GM12878 (cell line): ENCODE results near the gene CXorf38. TPM values are rescaled to one million over a fixed set of nuclear protein-coding genes. Genes with fewer than 3 reads are reported as not detected.

Source experiments
- ATAC-seq: fragments of 200-7000 bp; cut with Tn5 transposase; 3 replicates; pipeline ENCODE4 v1.9.1; 2020; ENCODE audit warnings: mild to moderate bottlenecking, moderate library complexity
- BruUV-seq: library from RNA; stranded (reverse); fragments of 400-500 nt; replicated peaks from 2 replicates; lab custom pipeline; 2021; lab: Mats Ljungman, UMichigan
- CTCF ChIA-PET: fragments of 300-600 bp; sonication (Branson Sonifier 250); formaldehyde crosslinking; extraction: SDS; loops from one replicate; lab custom pipeline; 2021; ENCODE audit warnings: inconsistent platforms; lab: Yijun Ruan, JAX
- POLR2A ChIA-PET: fragments of 350-600 bp; formaldehyde crosslinking; extraction: SDS; loops from one replicate; lab custom pipeline; 2021; ENCODE audit warnings: inconsistent platforms; lab: Charles Lee
- RAD21 ChIA-PET: fragments of 300-600 bp; sonication (Branson Sonifier 250); formaldehyde crosslinking; loops from one replicate; lab custom pipeline; 2023; ENCODE audit warnings: antibody characterized with exemption; ENCODE audit not compliant: unreplicated experiment; lab: Charles Lee
- SMC1A ChIA-PET: fragments of 300-600 bp; sonication (Branson Sonifier 250); formaldehyde crosslinking; loops from one replicate; lab custom pipeline; 2023; ENCODE audit not compliant: unreplicated experiment, uncharacterized antibody; lab: Charles Lee
- DNase-seq: peaks from one replicate; pipeline ENCODE4 v3.0.0-alpha.2; 2011; ENCODE audit warnings: low read depth, low spot score
- FAIRE-seq: peaks from 3 replicates; lab custom pipeline; 2011; peaks lifted over from hg19 to GRCh38; lab: Jason Lieb, UNC
- H2AFZ ChIP-seq: 2 replicates; pipeline ENCODE4 v1.6.0; 2011; ENCODE audit warnings: low read depth, low read length, control low read depth; ENCODE audit not compliant: control insufficient read depth
- H3K27ac ChIP-seq: 2 replicates; pipeline ENCODE4 v1.5.1; 2011; ENCODE audit warnings: control low read depth; ENCODE audit not compliant: control insufficient read depth, insufficient read depth
- H3K27me3 ChIP-seq, 2 experiments: replicated peaks in 1 of 2; 2 replicates each; pipeline versions ENCODE4 v1.6.0 to v1.6.1; 2011; ENCODE audit warnings: low read length in 1 of 2; ENCODE audit not compliant: control insufficient read depth in 2 of 2, insufficient read depth in 2 of 2
- H3K36me3 ChIP-seq, 2 experiments: 2 replicates each; pipeline ENCODE4 v1.5.1; 2011; ENCODE audit warnings: low read length in 1 of 2; ENCODE audit not compliant: control insufficient read depth in 2 of 2, insufficient read depth in 2 of 2
- H3K4me1 ChIP-seq: 2 replicates; pipeline ENCODE4 v1.6.1; 2011; ENCODE audit warnings: mild to moderate bottlenecking, low read length, moderate library complexity, mixed read lengths; ENCODE audit not compliant: control insufficient read depth, insufficient read depth
- H3K4me2 ChIP-seq: 2 replicates; pipeline ENCODE4 v1.6.0; 2011; ENCODE audit warnings: control low read depth; ENCODE audit not compliant: control insufficient read depth, insufficient read depth
- H3K4me3 ChIP-seq: fragments of 200-600 bp; sonication (generic); 2 replicates; pipeline ENCODE4 v1.5.1; 2016
- H3K79me2 ChIP-seq: 2 replicates; pipeline ENCODE4 v1.6.0; 2011; ENCODE audit warnings: low read length; ENCODE audit not compliant: control insufficient read depth, insufficient read depth
- H3K9ac ChIP-seq: 2 replicates; pipeline ENCODE4 v1.8.0; 2011; ENCODE audit warnings: low read length, control low read depth, mixed read lengths; ENCODE audit not compliant: control insufficient read depth, insufficient read depth
- H3K9me3 ChIP-seq: replicated peaks from 3 replicates; pipeline ENCODE4 v1.5.1; 2011; ENCODE audit warnings: mild to moderate bottlenecking, low read length; ENCODE audit not compliant: control insufficient read depth, insufficient read depth
- H4K20me1 ChIP-seq: 2 replicates; pipeline ENCODE4 v1.6.0; 2011; ENCODE audit not compliant: control insufficient read depth, insufficient read depth
- BCL11A ChIP-seq: IDR thresholded peaks from 2 replicates; pipeline ENCODE4 v1.6.1; 2011; ENCODE audit warnings: low read depth, low read length
- BHLHE40 ChIP-seq, 2 experiments: fragments of 450-650 bp in 1 of 2; IDR thresholded peaks; 2 replicates each; pipeline ENCODE4 v1.6.1; 2011 to 2017; ENCODE audit warnings: low read depth in 2 of 2, borderline replicate concordance in 1 of 2, improper control_type of control experiment in 1 of 2, low read length in 1 of 2, mild to moderate bottlenecking in 1 of 2
- BMI1 ChIP-seq: fragments of 450-650 bp; IDR thresholded peaks from 2 replicates; pipeline ENCODE4 v1.6.1; 2016; ENCODE audit warnings: mild to moderate bottlenecking, moderate library complexity, borderline replicate concordance
- CEBPB ChIP-seq, 2 experiments: fragments of 150-350 bp in 1 of 2; IDR thresholded peaks; 2 replicates each; pipeline ENCODE4 v1.6.1; 2012 to 2014; ENCODE audit warnings: low read depth in 2 of 2, low read length in 2 of 2, borderline replicate concordance in 1 of 2, inconsistent platforms in 1 of 2
- CREM ChIP-seq: IDR thresholded peaks from 2 replicates; pipeline ENCODE4 v1.6.1; 2014; ENCODE audit warnings: antibody characterized with exemption, low read depth
- CTCF ChIP-seq, 3 experiments: IDR thresholded peaks in 2 of 3; conservative IDR thresholded peaks in 1 of 3; 2 replicates each; pipeline ENCODE4 v1.5.1; 2011; ENCODE audit warnings: low read depth in 3 of 3, low read length in 3 of 3, mild to moderate bottlenecking in 3 of 3, control low read depth in 2 of 3, moderate library complexity in 2 of 3, inconsistent platforms in 1 of 3, mixed read lengths in 1 of 3; ENCODE audit not compliant: control insufficient read depth in 2 of 3, insufficient read depth in 1 of 3; ENCODE audit errors: extremely low read depth in 1 of 3
- EGR1 ChIP-seq, 2 experiments: IDR thresholded peaks; 1 replicate in 1 of 2; 2 replicates in 1 of 2; pipeline ENCODE4 v1.6.1; 2011 to 2012; ENCODE audit warnings: low read depth in 2 of 2, low read length in 2 of 2, borderline replicate concordance in 1 of 2, mild to moderate bottlenecking in 1 of 2, moderate library complexity in 1 of 2
- ELK1 ChIP-seq: IDR thresholded peaks from 2 replicates; pipeline ENCODE4 v1.6.1; 2012; ENCODE audit warnings: low read depth, low read length, improper control_type of control experiment
- GABPA ChIP-seq: IDR thresholded peaks from 2 replicates; pipeline ENCODE4 v1.6.1; 2014; ENCODE audit warnings: antibody characterized with exemption, low read depth, mild to moderate bottlenecking, inconsistent platforms
- HDAC6 ChIP-seq: fragments of 200-600 bp; sonication (generic); IDR thresholded peaks from one replicate; pipeline ENCODE4 v1.8.0; 2017; ENCODE audit warnings: antibody characterized with exemption; ENCODE audit not compliant: unreplicated experiment
- LARP7 ChIP-seq: fragments of 450-650 bp; IDR thresholded peaks from 2 replicates; pipeline ENCODE4 v1.6.1; 2017; ENCODE audit warnings: mild to moderate bottlenecking
- RAD21 ChIP-seq: IDR thresholded peaks from 2 replicates; pipeline ENCODE4 v1.6.1; 2011; ENCODE audit warnings: mild to moderate bottlenecking, low read depth, low read length, moderate library complexity; ENCODE audit not compliant: insufficient read depth
- RB1 ChIP-seq: fragments of 450-650 bp; formaldehyde crosslinking; IDR thresholded peaks from 2 replicates; pipeline ENCODE4 v1.6.1; 2017; ENCODE audit warnings: mild to moderate bottlenecking, borderline replicate concordance
- SREBF1 ChIP-seq: IDR thresholded peaks from 2 replicates; pipeline ENCODE4 v1.6.1; 2012; ENCODE audit warnings: mild to moderate bottlenecking, low read length
- STAT3 ChIP-seq: IDR thresholded peaks from 2 replicates; pipeline ENCODE4 v1.6.1; 2011; ENCODE audit warnings: low read depth, low read length, improper control_type of control experiment
- ZNF207 ChIP-seq: fragments of 450-650 bp; IDR thresholded peaks from 2 replicates; pipeline ENCODE4 v1.6.1; 2014; ENCODE audit warnings: antibody characterized with exemption, mild to moderate bottlenecking, borderline replicate concordance
- WGBS: methylation state at CpG from one replicate; pipeline ENCODE4 v1.1.6; 2016; ENCODE audit warnings: low lambda C conversion rate; ENCODE audit not compliant: insufficient replicate concordance, insufficient coverage; ENCODE audit errors: missing lambda C conversion rate; 5-methylcytosine and 5-hydroxymethylcytosine counted together
- in situ Hi-C: fragments of 300-500 bp; cut with MboI; formaldehyde crosslinking; loops from 9 replicates; pipeline ENCODE4 v1.14.3; 2018; ENCODE audit warnings: mixed read lengths
- intact Hi-C: fragments of 100-400 bp; cut with micrococcal nuclease; formaldehyde crosslinking; loops from one replicate; pipeline ENCODE4 v1.14.2; 2022; ENCODE audit not compliant: unreplicated experiment
- polyA plus RNA-seq, 11 experiments: library from polyadenylated mRNA; depleted of rRNA in 4 of 11; unstranded in 6 of 11; stranded (reverse) in 5 of 11; fragments of >200 nt; fragmentation: Nextera tagmentation in 4 of 11; fragmentation: Illumina TruSeq in 1 of 11; extraction: Ambion mirVana in 4 of 11; extraction: Trizol in 1 of 11; gene quantifications; 1 replicate in 1 of 11; 2 replicates in 10 of 11; pipeline versions ENCODE4 v1.2.1 to v1.2.3, GENCODE V29; 2011 to 2016; ENCODE audit warnings: inconsistent platforms in 2 of 11, missing spikeins in 2 of 11, low read depth in 1 of 11
- total RNA-seq, 4 experiments: library from RNA; depleted of rRNA in 3 of 4; stranded (reverse); fragments of >200 nt in 3 of 4; fragmentation: Illumina TruSeq in 1 of 4; extraction: Trizol in 1 of 4; gene quantifications; 2 replicates each; pipeline versions ENCODE4 v1.2.1 to v1.2.3, GENCODE V29; 2013 to 2021
- TF ChIP-seq, protein P1 (sequence below): IDR thresholded peaks from 2 replicates; pipeline ENCODE4 v1.6.1; 2012; ENCODE audit warnings: low read depth, low read length, improper control_type of control experiment

Gene CXorf38
- total and polyA plus RNA-seq, 10 of the 15 experiments (the other 5 are each of a cell fraction or from before 2014, with no cell fraction given), result 2.2 to 50.1 (median 18.8) TPM

- Histone ChIP-seq H3K9me3 (no peaks in the 10 kb centered on the region), H3K4me2 (no peak overlapping the region), H3K4me1 (no peaks in the 10 kb centered on the region; the same call in 1 of the 2 replicates), H3K79me2 (no peaks in the 10 kb centered on the region), H2AFZ (no peak overlapping the region), H3K9ac (no peak overlapping the region), H4K20me1 (no peaks in the 10 kb centered on the region), H3K27ac (no peak overlapping the region), H3K27me3 (no peaks in the 10 kb centered on the region), H3K4me3 (no peak overlapping the region), H3K36me3 (peaks cover 6 to 22% of the 10 kb centered on the region in 2 experiments)
- 53% methylated on average over 6 of the region's 6 CpGs for WGBS
- TF ChIP-seq SREBF1 (no peak), BMI1 (no peak), CTCF (IDR thresholded peaks at IDR 0.05 in 2 of 3, conservative IDR thresholded peaks at IDR 0.05 in 1 of 3; ENCODE audit: control insufficient read depth in 2 of 3, extremely low read depth in 1 of 3, insufficient read depth in 1 of 3, low read depth in 3 of 3, low read length in 3 of 3) (peak; percentile 14 to 26 (median 24); a peak in 2 of 6 replicates), RAD21 (0 out of 2 replicates have a peak, but pooled peaks have one; percentile 20), LARP7 (no peak), ZNF207 (no peak), GABPA (no peak), EGR1 (IDR thresholded peaks at IDR 0.05; ENCODE audit: borderline replicate concordance in 1 of 2, low read depth in 2 of 2, low read length in 2 of 2) (no peak), HDAC6 (no peak), BCL11A (no peak), BHLHE40 (IDR thresholded peaks at IDR 0.05; ENCODE audit: borderline replicate concordance in 1 of 2, low read depth in 2 of 2, low read length in 1 of 2) (no peak), CREM (no peak), ELK1 (no peak), RB1 (no peak), STAT3 (no peak), CEBPB (IDR thresholded peaks at IDR 0.05; ENCODE audit: borderline replicate concordance in 1 of 2, low read depth in 2 of 2, low read length in 2 of 2) (no peak)
- TF ChIP-seq, protein P1, sequence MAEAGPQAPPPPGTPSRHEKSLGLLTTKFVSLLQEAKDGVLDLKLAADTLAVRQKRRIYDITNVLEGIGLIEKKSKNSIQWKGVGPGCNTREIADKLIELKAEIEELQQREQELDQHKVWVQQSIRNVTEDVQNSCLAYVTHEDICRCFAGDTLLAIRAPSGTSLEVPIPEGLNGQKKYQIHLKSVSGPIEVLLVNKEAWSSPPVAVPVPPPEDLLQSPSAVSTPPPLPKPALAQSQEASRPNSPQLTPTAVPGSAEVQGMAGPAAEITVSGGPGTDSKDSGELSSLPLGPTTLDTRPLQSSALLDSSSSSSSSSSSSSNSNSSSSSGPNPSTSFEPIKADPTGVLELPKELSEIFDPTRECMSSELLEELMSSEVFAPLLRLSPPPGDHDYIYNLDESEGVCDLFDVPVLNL, result no peak
- ChIA-PET CTCF (interaction anchor here (0.6 to 5.5 kb wide), 7 partner anchors 13 to 604 kb away, joined by 3 to 23 read pairs (median 5); no protein-coding TSS in a partner anchor), SMC1A (interaction anchor here (0.8 to 1.9 kb wide), 6 partner anchors 12 to 451 kb away, joined by 3 to 9 read pairs (median 6); no protein-coding TSS in a partner anchor), RAD21 (interaction anchor here (1.0 to 2.2 kb wide), 2 partner anchors 13 to 130 kb away, joined by 4 to 8 read pairs; no protein-coding TSS in a partner anchor), POLR2A (no interaction called here)
- DNase-seq (no peak), ATAC-seq (no peak), FAIRE-seq (no peak)
- in situ Hi-C loops, result no loop called here
- intact Hi-C loops, result loop anchor here (5.0 kb wide), 1 partner anchor 73 kb away; the partner anchor contains the start of gene MED14
- BruUV-seq, result no TSS peak
These were observed 16.7 kb upstream of the CXorf38 start for GRCh38 chrX:40663880-40664630.
